ENCODE results near the gene RPS19. TPM values are rescaled to one million over a fixed set of nuclear protein-coding genes. Genes with fewer than 3 reads are reported as not detected.

Gene RPS19
- 1,000 to 10,000 TPM; 1,057 to 2,332 (median 1,706) TPM for total RNA-seq

DNA sequence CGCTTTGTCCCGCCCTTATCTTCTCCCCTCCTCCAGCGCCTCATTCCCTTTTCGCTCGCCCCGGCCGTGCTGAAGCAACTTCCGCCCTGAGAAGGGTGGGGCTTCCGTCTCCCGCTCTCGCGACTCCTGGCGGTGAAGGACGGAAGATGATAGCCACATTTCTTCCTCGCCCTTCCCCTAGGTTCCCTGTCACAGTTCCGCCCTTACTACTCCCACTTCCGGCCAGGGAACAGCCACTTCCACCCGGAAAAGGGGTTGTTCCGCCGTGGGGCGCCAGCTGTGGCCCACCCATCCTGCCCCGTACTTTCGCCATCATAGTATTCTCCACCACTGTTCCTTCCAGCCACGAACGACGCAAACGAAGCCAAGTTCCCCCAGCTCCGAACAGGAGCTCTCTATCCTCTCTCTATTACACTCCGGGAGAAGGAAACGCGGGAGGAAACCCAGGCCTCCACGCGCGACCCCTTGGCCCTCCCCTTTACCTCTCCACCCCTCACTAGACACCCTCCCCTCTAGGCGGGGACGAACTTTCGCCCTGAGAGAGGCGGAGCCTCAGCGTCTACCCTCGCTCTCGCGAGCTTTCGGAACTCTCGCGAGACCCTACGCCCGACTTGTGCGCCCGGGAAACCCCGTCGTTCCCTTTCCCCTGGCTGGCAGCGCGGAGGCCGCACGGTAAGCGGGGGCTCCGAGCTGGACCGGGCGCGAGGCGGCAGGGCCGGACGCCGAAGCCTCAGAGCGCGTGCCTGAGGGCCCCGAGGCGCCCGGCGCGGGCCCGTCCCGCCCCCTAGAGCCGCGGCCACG is at the start of gene RPS19:
Gene RPS19 (plus strand): TSS at position 638 of the 801 bp plus-strand sequence. CDS start 520 bp downstream, outside the sequence.
- H3K4me1 ChIP-seq, result peaks cover 36% of the 10 kb centered on the region

DNA sequence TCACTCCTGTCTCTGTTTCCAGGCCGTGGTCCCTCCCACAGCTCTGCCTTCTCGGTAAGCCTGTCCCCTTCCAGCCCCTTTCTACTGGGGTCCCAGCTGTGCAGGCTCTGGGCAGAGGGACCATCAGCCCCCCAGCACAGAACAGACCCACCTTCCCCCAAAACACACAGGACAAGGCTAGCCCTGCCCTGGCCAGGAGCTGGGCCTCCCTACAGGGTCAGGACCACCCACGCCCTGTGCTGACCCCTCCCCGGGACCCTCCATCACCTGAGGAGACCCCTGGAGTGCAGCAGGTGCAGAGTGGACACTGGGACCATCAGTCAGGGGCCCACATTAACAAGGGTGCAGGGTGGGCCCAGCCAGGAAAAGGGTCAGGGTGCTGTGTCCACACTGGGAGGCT is 49.8 kb upstream of the RPS19 start:
- H3K27ac ChIP-seq, result no peak overlapping the region

More for the DNA sequence above, at the start of gene RPS19:
- under 1% methylated on average over 37 of the region's 76 CpGs for WGBS
- H3K36me3 ChIP-seq, result peaks cover 35% of the 10 kb centered on the region
- no peaks in the 10 kb centered on the region for H3K27me3 ChIP-seq
- H3K27ac ChIP-seq, result peak within 1 kb of the TSS; percentile 96
- TF ChIP-seq EP300 (IDR thresholded peaks at IDR 0.05) (no peak), POLR2AphosphoS5 (IDR thresholded peaks at IDR 0.05) (peak; percentile 45 to 90 (median 81)), POLR2A (IDR thresholded peaks at IDR 0.05) (peak; percentile 79 to 80)
- TF ChIP-seq, protein P1, sequence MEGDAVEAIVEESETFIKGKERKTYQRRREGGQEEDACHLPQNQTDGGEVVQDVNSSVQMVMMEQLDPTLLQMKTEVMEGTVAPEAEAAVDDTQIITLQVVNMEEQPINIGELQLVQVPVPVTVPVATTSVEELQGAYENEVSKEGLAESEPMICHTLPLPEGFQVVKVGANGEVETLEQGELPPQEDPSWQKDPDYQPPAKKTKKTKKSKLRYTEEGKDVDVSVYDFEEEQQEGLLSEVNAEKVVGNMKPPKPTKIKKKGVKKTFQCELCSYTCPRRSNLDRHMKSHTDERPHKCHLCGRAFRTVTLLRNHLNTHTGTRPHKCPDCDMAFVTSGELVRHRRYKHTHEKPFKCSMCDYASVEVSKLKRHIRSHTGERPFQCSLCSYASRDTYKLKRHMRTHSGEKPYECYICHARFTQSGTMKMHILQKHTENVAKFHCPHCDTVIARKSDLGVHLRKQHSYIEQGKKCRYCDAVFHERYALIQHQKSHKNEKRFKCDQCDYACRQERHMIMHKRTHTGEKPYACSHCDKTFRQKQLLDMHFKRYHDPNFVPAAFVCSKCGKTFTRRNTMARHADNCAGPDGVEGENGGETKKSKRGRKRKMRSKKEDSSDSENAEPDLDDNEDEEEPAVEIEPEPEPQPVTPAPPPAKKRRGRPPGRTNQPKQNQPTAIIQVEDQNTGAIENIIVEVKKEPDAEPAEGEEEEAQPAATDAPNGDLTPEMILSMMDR (IDR thresholded peaks at IDR 0.05), result peak; percentile 76 to 81
- H3K9me3 ChIP-seq, result no peaks in the 10 kb centered on the region
- H3K4me3 ChIP-seq, result peak within 1 kb of the TSS; percentile 99
- DNase-seq (ENCODE audit: low spot score in 2 of 2), result peak; percentile 99

DNA sequence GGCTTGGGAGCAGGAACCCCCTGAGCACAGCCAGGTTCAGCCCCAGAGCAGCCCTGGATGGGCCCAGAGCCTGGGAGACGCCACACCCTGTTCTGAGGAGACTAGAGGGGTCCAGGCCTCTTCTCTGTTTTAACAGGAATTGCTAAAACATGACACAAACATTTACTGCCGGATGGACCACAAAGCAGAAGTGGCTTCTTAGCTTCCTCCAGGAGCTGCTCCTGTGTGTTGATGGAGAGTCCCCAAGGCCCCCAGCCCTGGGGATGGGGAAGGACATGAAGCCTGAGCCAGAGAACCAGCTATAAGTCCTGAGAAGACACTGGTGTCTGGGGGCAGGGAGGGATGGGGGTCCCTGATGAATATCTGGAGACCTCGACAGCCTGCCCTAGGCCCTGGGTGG is 49.0 kb upstream of the RPS19 start:
- no peak overlapping the region for H3K4me3 ChIP-seq
- no peaks in the 10 kb centered on the region for H3K4me1 ChIP-seq
- H3K27ac ChIP-seq, result no peak overlapping the region
- H3K27me3 ChIP-seq, result peaks cover 13% of the 10 kb centered on the region
- WGBS, result 49% methylated on average over 3 of the region's 3 CpGs
- no peaks in the 10 kb centered on the region for H3K36me3 ChIP-seq
- no peak for TF ChIP-seq EP300 (IDR thresholded peaks at IDR 0.05)
- no peak for TF ChIP-seq POLR2A (IDR thresholded peaks at IDR 0.05)
- TF ChIP-seq POLR2AphosphoS5 (IDR thresholded peaks at IDR 0.05), result no peak
- TF ChIP-seq, protein P1 (IDR thresholded peaks at IDR 0.05), result no peak
- DNase-seq (ENCODE audit: low spot score in 2 of 2), result no peak
- no peaks in the 10 kb centered on the region for H3K9me3 ChIP-seq

More for the DNA sequence above, 49.8 kb upstream of the RPS19 start:
- Histone ChIP-seq H3K4me1 (no peaks in the 10 kb centered on the region), H3K27me3 (peaks cover 13% of the 10 kb centered on the region), H3K36me3 (no peaks in the 10 kb centered on the region), H3K9me3 (no peaks in the 10 kb centered on the region), H3K4me3 (no peak overlapping the region)
- TF ChIP-seq EP300 (IDR thresholded peaks at IDR 0.05), result no peak
- 70% methylated on average over 2 of the region's 4 CpGs for WGBS
- DNase-seq (ENCODE audit: low spot score in 2 of 2), result no peak

DNA sequence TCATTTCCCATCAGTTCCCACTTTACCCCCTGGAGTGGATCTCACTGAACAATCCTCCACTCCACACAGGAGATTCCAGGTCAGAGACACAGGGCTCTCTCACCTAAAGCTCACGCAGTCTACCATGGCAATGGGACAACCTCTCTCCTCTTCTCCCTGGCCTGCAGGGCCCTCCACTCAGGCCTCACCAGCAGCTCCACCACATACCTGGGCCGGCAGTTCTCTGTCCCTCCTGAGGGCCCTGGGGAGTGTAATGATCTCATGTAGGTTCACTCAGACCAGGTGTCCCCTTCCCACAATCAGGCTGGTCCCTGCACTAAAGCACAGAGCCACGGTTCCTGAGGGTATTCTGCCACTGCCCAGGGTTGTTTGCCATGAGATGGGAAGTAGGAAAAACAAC is 48.1 kb upstream of the RPS19 start:
- no peaks in the 10 kb centered on the region for H3K4me1 ChIP-seq
- WGBS, result 67% methylated on average over 3 of the region's 3 CpGs
- H3K4me3 ChIP-seq, result no peak overlapping the region
- no peak for TF ChIP-seq POLR2A (IDR thresholded peaks at IDR 0.05)
- TF ChIP-seq EP300 (IDR thresholded peaks at IDR 0.05), result no peak
- TF ChIP-seq, protein P1 (IDR thresholded peaks at IDR 0.05), result no peak
- no peak for TF ChIP-seq POLR2AphosphoS5 (IDR thresholded peaks at IDR 0.05)
- H3K27me3 ChIP-seq, result peaks cover 13% of the 10 kb centered on the region
- H3K27ac ChIP-seq, result no peak overlapping the region
- no peak for DNase-seq (ENCODE audit: low spot score in 2 of 2)
- H3K36me3 ChIP-seq, result no peaks in the 10 kb centered on the region
- no peaks in the 10 kb centered on the region for H3K9me3 ChIP-seq

DNA sequence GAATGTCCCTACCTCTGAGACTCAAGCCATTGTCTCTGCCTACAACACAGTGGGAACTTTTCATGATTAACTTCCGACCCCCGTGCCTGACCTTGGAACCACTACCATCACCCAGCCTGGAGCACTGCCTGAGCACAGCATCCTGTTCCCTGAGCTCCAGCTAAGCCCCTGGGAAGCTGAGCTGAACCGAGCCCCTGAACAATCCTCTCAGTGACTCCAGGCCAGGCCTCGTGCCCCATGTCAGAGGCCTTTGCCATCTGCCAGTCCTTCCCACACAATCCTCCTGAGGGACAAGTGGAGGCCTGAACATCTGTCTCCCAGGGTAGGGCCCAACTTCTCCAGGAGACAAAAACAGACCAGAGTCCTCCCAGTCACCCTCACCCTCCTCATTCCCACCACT is 46.1 kb upstream of the RPS19 start:
- TF ChIP-seq, protein P1 (IDR thresholded peaks at IDR 0.05), result no peak
- TF ChIP-seq POLR2AphosphoS5 (IDR thresholded peaks at IDR 0.05) (no peak), EP300 (IDR thresholded peaks at IDR 0.05) (no peak), POLR2A (IDR thresholded peaks at IDR 0.05) (no peak)
- Histone ChIP-seq H3K36me3 (no peaks in the 10 kb centered on the region), H3K27me3 (peaks cover 13% of the 10 kb centered on the region), H3K27ac (no peak overlapping the region), H3K9me3 (no peaks in the 10 kb centered on the region), H3K4me3 (no peak overlapping the region), H3K4me1 (no peaks in the 10 kb centered on the region)
- peak in 1 of 2 donors; percentile 26 for DNase-seq (ENCODE audit: low spot score in 2 of 2)
- 52% methylated on average over 4 of the region's 4 CpGs for WGBS

Measured in suprapubic skin (tissue), 4 donors.